Transverse colon (tissue), 4 donors: ENCODE data around the gene TMPRSS9.

ENCODE experiments used
- POLR2A ChIP-seq: fragments of 450-650 bp; IDR thresholded peaks from one replicate; pipeline ENCODE4 v1.6.1; 2016; ENCODE audit warnings: antibody characterized with exemption, mild to moderate bottlenecking, moderate library complexity
- POLR2AphosphoS5 ChIP-seq, 3 donors: sonication (generic); formaldehyde crosslinking; IDR thresholded peaks; one replicate each; pipeline ENCODE4 v1.6.1; 2016; ENCODE audit warnings: antibody characterized with exemption in 3 of 3
- TF ChIP-seq, protein P1 (sequence below), 5 experiments: fragments of 200-600 bp in 3 of 5; fragments of 450-650 bp in 2 of 5; sonication (generic) in 3 of 5; IDR thresholded peaks; 1 replicate in 2 of 5; 2 replicates in 3 of 5; pipeline ENCODE4 v1.5.1; 2016 to 2017; ENCODE audit warnings: antibody characterized with exemption in 5 of 5, inconsistent platforms in 3 of 5, mild to moderate bottlenecking in 2 of 5, moderate library complexity in 1 of 5

DNA sequence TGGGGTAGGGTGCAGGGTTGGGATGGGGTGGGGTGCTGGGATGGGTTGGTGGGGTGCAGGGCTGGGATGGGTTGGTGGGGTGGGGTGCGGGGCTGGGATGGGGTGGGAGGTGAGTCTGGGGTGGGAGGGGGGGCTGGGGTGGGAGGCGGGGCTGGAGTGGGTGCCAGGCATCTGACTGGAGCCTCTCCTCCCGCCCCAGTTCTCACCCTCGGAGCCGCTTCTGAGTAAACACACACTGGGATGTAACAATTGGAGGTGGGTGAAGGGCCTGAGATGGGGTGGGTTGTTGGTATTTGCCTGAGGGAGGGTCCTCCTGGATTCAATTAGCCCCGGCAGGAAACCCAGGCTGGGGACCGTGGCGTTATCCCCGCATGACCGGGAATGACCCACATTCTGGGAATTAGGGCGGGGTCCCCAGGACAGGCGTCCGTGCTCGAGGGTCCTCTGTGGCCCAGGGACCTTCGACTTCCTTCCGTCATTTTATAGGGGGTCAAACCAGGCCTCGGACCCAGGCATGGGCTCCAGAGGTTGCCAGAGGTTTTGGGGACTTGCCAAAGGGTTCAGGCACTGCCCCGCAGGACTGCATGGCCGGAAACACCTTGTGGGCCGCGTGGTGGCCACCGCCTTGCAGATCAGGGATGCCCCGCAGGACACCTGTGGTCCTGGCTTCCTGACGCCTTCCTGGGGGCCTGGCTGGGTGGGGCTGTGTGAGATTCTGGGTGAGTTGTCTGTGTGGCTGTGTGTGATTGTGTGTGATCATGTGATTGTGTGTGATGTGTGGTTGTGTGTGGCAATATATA lies 1.4 kb downstream of the TMPRSS9 start:
- TF ChIP-seq POLR2A (no peak), POLR2AphosphoS5 (IDR thresholded peaks at IDR 0.05) (no peak)
- TF ChIP-seq, protein P1, sequence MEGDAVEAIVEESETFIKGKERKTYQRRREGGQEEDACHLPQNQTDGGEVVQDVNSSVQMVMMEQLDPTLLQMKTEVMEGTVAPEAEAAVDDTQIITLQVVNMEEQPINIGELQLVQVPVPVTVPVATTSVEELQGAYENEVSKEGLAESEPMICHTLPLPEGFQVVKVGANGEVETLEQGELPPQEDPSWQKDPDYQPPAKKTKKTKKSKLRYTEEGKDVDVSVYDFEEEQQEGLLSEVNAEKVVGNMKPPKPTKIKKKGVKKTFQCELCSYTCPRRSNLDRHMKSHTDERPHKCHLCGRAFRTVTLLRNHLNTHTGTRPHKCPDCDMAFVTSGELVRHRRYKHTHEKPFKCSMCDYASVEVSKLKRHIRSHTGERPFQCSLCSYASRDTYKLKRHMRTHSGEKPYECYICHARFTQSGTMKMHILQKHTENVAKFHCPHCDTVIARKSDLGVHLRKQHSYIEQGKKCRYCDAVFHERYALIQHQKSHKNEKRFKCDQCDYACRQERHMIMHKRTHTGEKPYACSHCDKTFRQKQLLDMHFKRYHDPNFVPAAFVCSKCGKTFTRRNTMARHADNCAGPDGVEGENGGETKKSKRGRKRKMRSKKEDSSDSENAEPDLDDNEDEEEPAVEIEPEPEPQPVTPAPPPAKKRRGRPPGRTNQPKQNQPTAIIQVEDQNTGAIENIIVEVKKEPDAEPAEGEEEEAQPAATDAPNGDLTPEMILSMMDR (IDR thresholded peaks at IDR 0.05): no peak
